HG02852 (cell line): ENCODE measurements around the gene NAALADL2.
"Not testable (repeated sequence)": the region's sequence is repeated elsewhere in the genome, so short reads cannot be mapped to it uniquely, and the experiment has no call there.

ENCODE experiments used
- ATAC-seq: cut with Tn5 transposase; IDR thresholded peaks from one replicate; pipeline ENCODE4 v1.9.1; 2021; ENCODE audit warnings: mild to moderate bottlenecking, moderate library complexity; ENCODE audit not compliant: unreplicated experiment

NAALADL2 gene

DNA sequence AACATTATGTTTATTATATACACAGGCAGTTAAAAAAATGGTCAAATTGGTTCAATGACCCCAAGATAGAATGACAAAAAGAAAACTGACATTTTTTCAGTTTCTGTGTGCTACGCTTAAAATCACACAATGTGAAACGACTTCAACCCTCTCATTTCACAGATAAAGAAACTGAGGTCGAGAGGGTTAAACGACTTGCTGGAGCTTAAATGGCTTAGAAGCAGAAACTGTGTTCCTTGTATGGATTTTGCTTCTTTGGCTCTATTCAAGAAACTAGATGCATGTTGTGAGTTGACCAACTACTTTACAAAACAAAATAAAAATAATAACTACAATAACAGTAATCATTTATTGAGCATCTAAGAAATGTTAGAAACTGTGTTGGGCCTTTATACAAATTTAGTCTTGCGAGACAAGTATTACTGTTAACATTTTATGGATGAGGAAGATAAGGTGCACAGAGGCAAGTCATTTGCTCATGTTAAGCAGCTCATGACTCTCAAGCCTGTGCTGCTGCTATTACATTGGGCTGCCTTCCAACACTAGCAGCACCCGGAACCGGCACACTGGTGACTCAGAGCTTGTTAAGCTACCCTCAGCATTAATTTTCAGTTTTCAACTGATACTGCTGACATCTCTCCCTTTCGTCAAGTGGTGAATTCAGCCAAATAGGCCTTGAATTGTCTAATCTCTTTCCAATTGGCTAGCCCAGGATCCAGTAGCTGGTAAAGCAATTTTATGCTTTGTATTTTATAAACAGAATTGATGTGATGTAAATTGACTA is 487.6 kb downstream of the NAALADL2 start:
- no peak for ATAC-seq

DNA sequence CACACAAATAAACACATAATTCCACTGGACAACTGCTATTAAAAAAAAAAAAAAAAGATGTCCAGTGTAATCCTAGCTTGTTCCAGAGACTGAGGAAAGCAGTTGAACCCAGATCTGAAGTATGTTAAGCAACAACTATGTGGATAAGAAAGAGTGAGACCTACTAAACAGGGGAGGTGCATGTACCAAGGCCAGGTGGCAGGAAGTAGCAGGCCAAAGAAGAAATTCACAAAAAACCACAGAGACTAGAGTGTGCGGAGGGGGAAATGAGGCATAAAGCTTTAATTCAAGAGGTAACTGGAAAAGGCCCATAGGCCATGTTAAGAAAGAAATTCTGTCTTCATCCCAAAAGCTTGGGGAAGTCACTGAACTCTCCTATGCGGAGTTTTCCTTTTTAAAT is 490.0 kb downstream of the NAALADL2 start:
- ATAC-seq, result no peak

DNA sequence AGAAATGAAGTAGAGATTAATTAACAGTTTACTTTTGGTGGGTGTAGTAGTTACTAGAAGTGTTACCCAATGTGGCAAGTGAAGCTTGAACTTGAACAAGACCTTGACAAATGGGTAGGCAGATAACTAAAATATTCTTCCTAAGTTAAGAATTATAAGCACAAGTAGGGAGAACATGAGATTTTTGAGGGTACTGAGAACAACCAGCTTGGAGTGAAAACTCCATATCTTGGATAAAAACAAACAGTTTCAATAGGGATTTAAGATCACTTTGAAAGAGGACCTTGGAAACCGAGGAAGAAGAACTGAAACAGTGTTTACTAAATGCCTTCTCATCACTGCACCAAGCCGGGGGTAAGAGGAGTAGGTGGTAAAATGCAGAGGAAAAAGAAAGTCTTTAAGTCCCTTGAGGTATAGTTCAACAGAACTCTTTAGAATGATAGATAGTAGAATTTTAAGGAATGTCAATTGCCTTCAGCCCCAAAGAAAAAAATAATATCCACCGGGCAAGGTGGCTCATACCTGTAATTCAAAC is 496.7 kb downstream of the NAALADL2 start:
- ATAC-seq, result no peak

DNA sequence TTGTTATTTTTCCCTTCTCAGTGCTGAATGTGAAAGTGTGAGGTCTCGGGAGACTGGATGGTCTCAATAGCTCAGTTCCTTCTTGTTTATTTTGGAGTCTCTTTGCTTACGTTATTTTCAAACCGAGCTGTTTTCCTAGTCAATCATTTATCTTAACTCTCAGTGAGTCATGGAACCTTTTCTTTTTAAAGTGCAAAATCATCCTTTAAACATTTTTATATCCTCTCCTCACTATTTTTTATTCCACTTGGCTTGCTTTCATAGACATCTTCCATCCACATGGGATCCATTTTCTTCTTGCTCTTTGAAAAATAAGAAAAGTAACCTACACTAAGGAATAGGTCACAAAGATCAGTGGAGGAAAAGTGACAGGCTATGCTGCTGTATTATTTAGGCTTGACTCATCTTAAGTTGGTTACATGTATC is 497.8 kb downstream of the NAALADL2 start:
- ATAC-seq, result no peak

GRCh38 chr3:175357758-175358157 is 498.6 kb downstream of the NAALADL2 start:
- ATAC-seq, result no peak

DNA sequence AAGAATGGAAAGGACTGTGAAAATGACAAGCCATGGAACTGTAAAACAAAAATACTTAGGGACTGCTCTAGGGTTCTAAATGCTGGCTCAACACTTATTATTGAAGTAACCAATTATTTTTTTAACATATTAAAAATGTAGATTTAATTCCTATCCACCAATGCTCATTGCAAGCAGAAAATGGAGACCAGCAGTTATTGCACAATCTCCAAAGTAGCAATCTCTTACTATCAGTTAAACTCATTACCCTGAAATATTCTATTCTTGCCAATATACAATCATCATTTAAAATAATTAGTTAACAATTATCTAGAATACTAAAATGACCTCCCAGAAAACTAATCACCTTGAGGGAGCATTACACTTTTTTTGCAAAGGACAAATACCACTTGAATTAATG is 499.8 kb downstream of the NAALADL2 start:
- no peak for ATAC-seq

GRCh38 chr3:175370426-175370825 is 511.3 kb downstream of the NAALADL2 start:
- not testable (repeated sequence) for ATAC-seq

DNA sequence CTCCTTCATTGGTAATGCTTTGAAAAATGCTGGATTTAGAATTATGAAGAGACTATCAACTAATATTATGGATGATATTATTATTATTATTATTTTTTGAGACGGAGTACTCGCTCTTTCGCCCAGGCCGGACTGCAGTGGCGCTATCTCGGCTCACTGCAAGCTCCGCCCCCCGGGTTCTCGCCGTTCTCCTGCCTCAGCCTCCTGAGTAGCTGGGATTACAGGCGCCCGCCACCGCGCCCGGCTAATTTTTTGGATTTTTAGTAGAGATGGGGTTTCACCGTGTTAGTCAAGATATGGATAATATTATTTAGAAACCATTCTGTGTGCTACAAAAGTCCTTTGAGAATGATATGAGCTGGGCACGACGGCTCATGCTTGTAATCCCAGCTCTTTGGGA is 512.1 kb downstream of the NAALADL2 start:
- ATAC-seq, result not testable (repeated sequence)

DNA sequence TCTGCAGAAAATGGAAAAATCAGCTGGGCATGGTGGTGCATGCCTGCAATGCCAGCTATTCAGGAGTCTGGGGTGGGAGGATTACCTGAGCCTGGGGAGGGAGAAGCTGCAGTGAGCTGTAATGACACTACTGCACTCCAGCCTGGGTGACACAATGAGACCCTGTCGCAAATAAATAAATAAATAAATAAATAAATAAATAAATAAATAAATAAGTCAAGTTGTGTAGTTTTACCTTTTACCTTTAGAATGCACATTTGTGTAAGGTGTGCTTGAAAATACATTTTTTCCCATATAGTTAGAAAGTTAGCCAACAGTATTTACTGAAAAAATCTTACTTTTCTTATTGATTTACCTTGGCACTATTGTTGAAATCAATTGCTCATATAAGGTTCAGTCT is 515.6 kb downstream of the NAALADL2 start:
- ATAC-seq, result no peak

DNA sequence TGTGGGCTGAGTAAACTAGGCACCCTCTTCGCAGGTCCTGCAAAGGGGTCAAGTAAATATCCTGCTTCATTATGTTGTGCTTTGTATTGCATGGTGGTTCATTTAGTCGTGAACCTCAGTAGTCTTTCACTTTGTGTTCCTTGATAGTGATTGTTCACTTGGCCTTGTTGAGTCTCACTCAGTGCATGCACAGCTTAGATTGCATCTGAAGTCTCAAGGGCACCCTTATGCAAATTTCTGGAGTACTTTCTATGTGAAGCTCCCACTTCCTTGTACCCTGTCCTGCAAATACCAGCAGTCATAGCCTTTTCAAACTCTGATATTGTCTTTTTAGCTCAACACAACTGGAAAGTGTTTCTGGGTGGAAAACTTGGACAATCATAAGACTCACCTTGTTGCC is 519.2 kb downstream of the NAALADL2 start:
- peak; percentile 57 for ATAC-seq

GRCh38 chr3:175381685-175382084 is 522.6 kb downstream of the NAALADL2 start:
- no peak for ATAC-seq

GRCh38 chr3:175383371-175383770 is 524.2 kb downstream of the NAALADL2 start:
- no peak for ATAC-seq

DNA sequence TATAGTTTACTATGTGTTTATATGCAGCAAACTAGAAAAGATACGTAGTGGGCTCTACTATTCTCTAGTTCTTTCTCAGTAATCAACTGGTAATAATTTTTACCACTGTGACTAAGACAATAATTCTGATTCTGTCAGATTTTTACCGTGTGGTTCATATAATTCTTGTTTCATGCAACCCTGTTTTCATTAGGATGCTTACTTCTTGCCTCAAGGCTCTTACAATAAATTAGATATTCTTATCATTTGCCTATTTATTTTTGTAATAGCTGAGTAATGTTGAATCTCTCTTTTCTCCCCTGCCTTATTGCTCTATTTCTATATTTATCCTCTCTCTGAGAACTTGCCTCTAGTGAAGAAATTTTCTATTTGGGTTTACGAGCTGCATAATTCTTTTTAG is 524.7 kb downstream of the NAALADL2 start:
- no peak for ATAC-seq

GRCh38 chr3:175384569-175384968 is 525.4 kb downstream of the NAALADL2 start:
- no peak for ATAC-seq

DNA sequence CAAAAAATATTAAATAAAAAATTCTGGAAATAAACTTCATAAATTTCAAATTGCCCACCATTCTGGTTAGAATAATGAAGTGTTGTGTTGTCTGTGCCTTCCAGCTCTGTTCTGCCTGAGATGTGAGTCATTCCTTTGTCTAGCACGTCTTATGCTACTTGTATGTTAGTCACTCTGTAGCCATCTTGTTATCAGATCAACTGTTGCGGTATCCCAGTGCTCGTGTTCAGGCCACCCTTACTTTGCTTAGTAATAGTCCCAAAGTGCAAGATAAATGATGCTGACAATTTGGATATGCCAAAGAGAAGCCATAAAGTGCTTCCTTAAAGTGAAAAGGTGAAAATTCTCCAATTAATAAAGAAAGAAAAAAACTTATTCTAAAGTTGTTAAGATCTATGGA is 527.5 kb downstream of the NAALADL2 start:
- ATAC-seq, result no peak

- ATAC-seq, result no peak
These were observed 530.4 kb downstream of the NAALADL2 start for GRCh38 chr3:175389560-175389959.

DNA sequence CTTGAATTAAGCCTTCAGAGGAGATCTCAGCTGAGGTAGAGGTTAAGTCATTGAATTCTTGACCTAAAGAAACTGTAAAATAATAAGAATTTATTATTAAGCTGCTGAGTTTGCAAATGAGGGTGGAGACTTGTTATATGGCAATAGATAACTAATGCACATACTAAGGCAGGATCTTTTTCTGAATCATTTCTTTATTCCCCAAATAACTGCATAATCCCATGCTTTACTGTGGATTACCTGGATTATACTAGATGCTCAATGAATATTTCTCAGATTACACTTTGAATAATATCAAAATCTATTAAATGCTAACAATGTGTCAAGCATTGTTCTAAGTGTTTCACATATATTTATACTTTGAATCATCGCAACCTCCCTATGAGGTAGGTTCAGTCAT is 532.5 kb downstream of the NAALADL2 start:
- no peak for ATAC-seq

DNA sequence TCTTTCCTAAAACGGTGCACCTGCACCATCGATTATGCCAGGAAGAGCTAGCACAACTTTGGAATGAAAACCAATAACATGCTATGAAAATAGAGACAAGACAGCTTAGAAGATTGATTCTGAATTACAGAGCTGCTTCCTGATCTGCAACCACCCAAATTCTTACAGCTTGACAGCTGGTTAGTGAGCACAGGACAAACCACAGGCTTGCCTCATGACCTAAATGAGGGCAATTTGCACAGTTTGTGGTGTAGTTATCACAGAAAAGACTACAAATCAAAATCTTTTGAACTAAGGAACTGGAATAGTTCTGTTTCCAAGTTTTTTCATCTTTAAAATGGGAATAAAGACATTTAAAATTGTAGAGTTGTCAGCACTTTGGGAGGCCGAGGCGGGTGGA is 533.5 kb downstream of the NAALADL2 start:
- no peak for ATAC-seq

DNA sequence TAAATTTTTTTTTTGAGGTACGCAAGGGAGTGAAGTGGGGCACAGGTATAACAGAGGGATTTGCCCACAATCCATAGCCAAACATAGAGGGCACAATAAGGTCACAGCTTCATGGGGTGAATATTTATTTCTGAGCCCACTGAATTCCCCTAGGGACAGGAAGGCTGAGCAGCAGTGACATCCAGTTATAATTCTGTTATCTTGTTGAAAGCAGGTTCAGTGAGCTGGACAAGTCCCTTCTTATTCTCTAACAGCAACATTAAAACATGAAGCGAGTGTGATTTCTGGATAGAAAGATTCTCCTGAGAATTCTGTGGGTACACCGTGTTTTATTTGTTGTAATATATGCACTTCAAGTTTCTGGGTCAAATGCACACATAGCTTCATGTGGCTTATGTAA is 538.2 kb downstream of the NAALADL2 start:
- no peak for ATAC-seq

GRCh38 chr3:175398676-175399075 is 539.5 kb downstream of the NAALADL2 start:
- ATAC-seq, result no peak

DNA sequence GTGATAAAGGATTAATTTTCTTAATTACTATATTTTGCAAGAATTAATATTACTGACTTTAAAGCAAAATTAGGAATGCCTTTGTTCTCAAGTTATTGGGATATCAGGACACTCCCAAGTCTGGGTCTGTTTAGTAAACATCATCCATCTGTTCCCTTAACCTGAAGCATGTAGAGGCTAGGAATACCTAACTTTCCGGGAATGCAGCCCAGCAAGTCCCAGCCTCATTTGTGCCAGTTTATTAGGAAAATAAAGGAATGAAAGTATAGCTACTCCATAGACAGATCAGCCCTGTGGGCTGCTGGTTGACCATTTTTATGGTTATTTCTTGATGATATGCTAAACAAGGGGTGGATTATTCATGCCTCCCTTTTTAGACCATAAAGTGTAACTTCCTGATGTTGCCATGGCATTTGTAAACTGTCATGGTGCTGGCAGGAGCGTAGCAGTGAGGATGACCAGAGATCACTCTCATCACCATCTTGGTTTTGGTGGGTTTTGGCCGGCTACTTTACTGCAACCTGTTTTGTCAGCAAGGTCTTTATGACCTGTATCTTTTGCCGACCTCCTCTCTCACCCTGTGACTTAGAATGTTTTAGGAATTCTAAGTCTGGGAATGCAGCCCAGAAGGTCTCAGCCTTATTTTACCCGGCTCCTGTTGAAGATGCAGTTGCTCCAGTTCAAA is 540.2 kb downstream of the NAALADL2 start:
- no peak for ATAC-seq

GRCh38 chr3:175404027-175404426 is 544.9 kb downstream of the NAALADL2 start:
- no peak for ATAC-seq
